CD4-positive, alpha-beta T cell treated with Interleukin-10 for 1 hour (primary cell): Measurements from ENCODE around the gene MTURN.

Experiments
- DNase-seq: peaks from one replicate; pipeline ENCODE4 v3.0.0-alpha.2; 2020

Gene MTURN

GRCh38 chr7:30136743-30137485, 2.1 kb downstream of the MTURN start:
- no peak for DNase-seq

GRCh38 chr7:30139836-30140384, 5.1 kb downstream of the MTURN start:
- DNase-seq, result no peak

- no peak for DNase-seq
Measured at GRCh38 chr7:30140456-30140855, 5.7 kb downstream of the MTURN start.

GRCh38 chr7:30142710-30143109, 7.9 kb downstream of the MTURN start:
- no peak for DNase-seq

- no peak for DNase-seq
Measured at GRCh38 chr7:30143748-30144251, 9.0 kb downstream of the MTURN start.

GRCh38 chr7:30144657-30145306, 10.0 kb downstream of the MTURN start:
- DNase-seq, result no peak

- no peak for DNase-seq
Measured at GRCh38 chr7:30145426-30145970, 10.7 kb downstream of the MTURN start.

GRCh38 chr7:30146127-30146612, 11.4 kb downstream of the MTURN start:
- no peak for DNase-seq

- no peak for DNase-seq
Measured at GRCh38 chr7:30147223-30147622, 12.4 kb downstream of the MTURN start.

- DNase-seq, result no peak
Measured at GRCh38 chr7:30147785-30148184, 13.0 kb downstream of the MTURN start.

- no peak for DNase-seq
Measured at GRCh38 chr7:30148426-30148825, 13.6 kb downstream of the MTURN start.

GRCh38 chr7:30148951-30149459, 14.2 kb downstream of the MTURN start:
- peak; percentile 38 for DNase-seq

GRCh38 chr7:30149640-30150272, 15.0 kb downstream of the MTURN start:
- DNase-seq, result no peak

GRCh38 chr7:30150711-30151110, 15.9 kb downstream of the MTURN start:
- DNase-seq, result no peak

- DNase-seq, result no peak
Measured at GRCh38 chr7:30154111-30154587, 19.4 kb downstream of the MTURN start.

- no peak for DNase-seq
Measured at GRCh38 chr7:30155481-30155880, 20.7 kb downstream of the MTURN start.

- DNase-seq, result peak; percentile 39
Measured at GRCh38 chr7:30157204-30157603, 22.4 kb downstream of the MTURN start.

- DNase-seq, result no peak
Measured at GRCh38 chr7:30159163-30159562, 24.4 kb downstream of the MTURN start.

GRCh38 chr7:30159698-30160143, 24.9 kb downstream of the MTURN start:
- DNase-seq, result no peak

- DNase-seq, result no peak
Measured at GRCh38 chr7:30160329-30160728, 25.5 kb downstream of the MTURN start.

GRCh38 chr7:30162133-30162532, 27.3 kb downstream of the MTURN start:
- no peak for DNase-seq

- DNase-seq, result peak; percentile 14
Measured at GRCh38 chr7:30162622-30163124, 27.9 kb downstream of the MTURN start.
